HEK293 (cell line): Measurements from ENCODE around the gene VPS13D.
A peak's percentile ranks its signal among the peaks of the same experiment; 100 is the strongest.
"Not testable (repeated sequence)": the region's sequence is repeated elsewhere in the genome, so short reads cannot be mapped to it uniquely, and the experiment has no call there.

ENCODE experiments used
- CTCF ChIA-PET: fragments of 350-600 bp; formaldehyde crosslinking; extraction: SDS; loops from one replicate; lab custom pipeline; 2021; ENCODE audit warnings: antibody characterized with exemption; lab: Yijun Ruan, JAX
- POLR2A ChIA-PET: fragments of 300-600 bp; formaldehyde crosslinking; extraction: SDS; loops from one replicate; lab custom pipeline; 2020; ENCODE audit warnings: antibody characterized with exemption, inconsistent platforms; lab: Yijun Ruan, JAX
- H3K27ac ChIP-seq: fragments of 200-500 bp; sonication (Bioruptor generic); 2 replicates; pipeline ENCODE4 v1.5.1; 2014; ENCODE audit warnings: low read depth, low read length, control low read depth, inconsistent platforms; ENCODE audit errors: extremely low read depth
- H3K36me3 ChIP-seq, 2 experiments: fragments of 200-500 bp in 1 of 2; sonication (Bioruptor generic) in 1 of 2; 1 replicate in 1 of 2; 2 replicates in 1 of 2; pipeline ENCODE4 v1.5.1; 2014 to 2017; ENCODE audit warnings: inconsistent platforms in 2 of 2, low read length in 2 of 2; ENCODE audit not compliant: control insufficient read depth in 2 of 2, insufficient read depth in 1 of 2
- H3K4me1 ChIP-seq: fragments of 200-500 bp; sonication (Bioruptor generic); 2 replicates; pipeline ENCODE4 v1.5.1; 2014; ENCODE audit warnings: mild to moderate bottlenecking, low read length, inconsistent platforms; ENCODE audit not compliant: control insufficient read depth, insufficient read depth
- H3K4me3 ChIP-seq: 2 replicates; pipeline ENCODE4 v1.5.1; 2011; ENCODE audit warnings: low read depth, mild to moderate bottlenecking, control low read depth, low read length, moderate library complexity
- H3K9me3 ChIP-seq: fragments of 200-500 bp; sonication (Bioruptor generic); 2 replicates; pipeline ENCODE4 v1.5.1; 2014; ENCODE audit warnings: low read depth, low read length, inconsistent platforms; ENCODE audit not compliant: control insufficient read depth, insufficient read depth
- FEZF1 ChIP-seq: fragments of 450-650 bp; formaldehyde crosslinking; IDR thresholded peaks from 2 replicates; pipeline ENCODE4 v1.5.1; 2016; ENCODE audit warnings: missing biosample characterization, missing genetic modification characterization
- GLIS1 ChIP-seq: fragments of 450-650 bp; formaldehyde crosslinking; IDR thresholded peaks from 2 replicates; pipeline ENCODE4 v1.5.1; 2016; ENCODE audit warnings: missing biosample characterization, missing genetic modification characterization
- HOXD13 ChIP-seq: sonication (generic); formaldehyde crosslinking; IDR thresholded peaks from 2 replicates; pipeline ENCODE4 v1.8.0; 2022; ENCODE audit warnings: missing genetic modification reagents, borderline replicate concordance
- MYNN ChIP-seq: fragments of 450-650 bp; formaldehyde crosslinking; IDR thresholded peaks from 2 replicates; pipeline ENCODE4 v1.5.1; 2016; ENCODE audit warnings: missing biosample characterization, missing genetic modification characterization, borderline replicate concordance
- OSR2 ChIP-seq: fragments of 450-650 bp; formaldehyde crosslinking; IDR thresholded peaks from 2 replicates; pipeline ENCODE4 v1.5.1; 2016; ENCODE audit warnings: missing biosample characterization, missing genetic modification characterization
- PRDM6 ChIP-seq: fragments of 450-650 bp; formaldehyde crosslinking; IDR thresholded peaks from 2 replicates; pipeline ENCODE4 v1.5.1; 2017; ENCODE audit warnings: missing biosample characterization, missing genetic modification characterization
- SP3 ChIP-seq: fragments of 450-650 bp; formaldehyde crosslinking; IDR thresholded peaks from 2 replicates; pipeline ENCODE4 v1.5.1; 2016; ENCODE audit warnings: missing biosample characterization, missing genetic modification characterization
- SP7 ChIP-seq: fragments of 450-650 bp; formaldehyde crosslinking; IDR thresholded peaks from 2 replicates; pipeline ENCODE4 v1.5.1; 2016; ENCODE audit warnings: missing biosample characterization, missing genetic modification characterization
- TCF7L2 ChIP-seq: IDR thresholded peaks from 2 replicates; pipeline ENCODE4 v1.6.1; 2011; ENCODE audit warnings: low read depth, mild to moderate bottlenecking, inconsistent platforms, low read length, moderate library complexity, borderline replicate concordance
- ZBTB26 ChIP-seq: fragments of 450-650 bp; formaldehyde crosslinking; optimal IDR thresholded peaks from 2 replicates; pipeline ENCODE3; 2016; ENCODE audit warnings: missing biosample characterization, mild to moderate bottlenecking, missing genetic modification characterization
- ZBTB48 ChIP-seq: fragments of 450-650 bp; formaldehyde crosslinking; IDR thresholded peaks from 2 replicates; pipeline ENCODE4 v1.5.1; 2016; ENCODE audit warnings: missing biosample characterization, missing genetic modification characterization
- ZNF114 ChIP-seq: fragments of 450-650 bp; formaldehyde crosslinking; IDR thresholded peaks from 2 replicates; pipeline ENCODE4 v1.5.0; 2017; ENCODE audit warnings: missing biosample characterization, missing genetic modification characterization
- ZNF184 ChIP-seq: fragments of 450-650 bp; IDR thresholded peaks from 2 replicates; pipeline ENCODE4 v1.5.1; 2018; ENCODE audit warnings: missing biosample characterization, mild to moderate bottlenecking, missing genetic modification characterization
- ZNF202 ChIP-seq: fragments of 450-650 bp; formaldehyde crosslinking; IDR thresholded peaks from 2 replicates; pipeline ENCODE4 v1.5.1; 2016; ENCODE audit warnings: missing biosample characterization, missing genetic modification characterization, borderline replicate concordance
- ZNF223 ChIP-seq: fragments of 450-650 bp; formaldehyde crosslinking; IDR thresholded peaks from 2 replicates; pipeline ENCODE4 v1.5.1; 2016; ENCODE audit warnings: missing biosample characterization, missing genetic modification characterization
- ZNF354C ChIP-seq: fragments of 450-650 bp; formaldehyde crosslinking; IDR thresholded peaks from 2 replicates; pipeline ENCODE4 v1.5.1; 2016; ENCODE audit warnings: missing biosample characterization, missing genetic modification characterization, low read depth, borderline replicate concordance
- ZNF529 ChIP-seq: fragments of 450-650 bp; formaldehyde crosslinking; IDR thresholded peaks from 2 replicates; pipeline ENCODE4 v1.5.1; 2017; ENCODE audit warnings: missing genetic modification characterization, missing biosample characterization; ENCODE audit not compliant: insufficient replicate concordance
- ZNF555 ChIP-seq: fragments of 450-650 bp; formaldehyde crosslinking; conservative IDR thresholded peaks from 2 replicates; pipeline ENCODE4 v1.5.1; 2017; ENCODE audit warnings: missing biosample characterization, mild to moderate bottlenecking, missing genetic modification characterization, inconsistent platforms
- ZNF560 ChIP-seq: fragments of 450-650 bp; formaldehyde crosslinking; IDR thresholded peaks from 2 replicates; pipeline ENCODE4 v1.5.1; 2017; ENCODE audit warnings: missing biosample characterization, missing genetic modification characterization, borderline replicate concordance
- ZNF660 ChIP-seq: fragments of 450-650 bp; IDR thresholded peaks from 2 replicates; pipeline ENCODE4 v1.5.1; 2018; ENCODE audit warnings: missing biosample characterization, mild to moderate bottlenecking, missing genetic modification characterization
- ZNF707 ChIP-seq: fragments of 450-650 bp; formaldehyde crosslinking; IDR thresholded peaks from 2 replicates; pipeline ENCODE4 v1.5.1; 2016; ENCODE audit warnings: missing biosample characterization, missing genetic modification characterization
- ZNF76 ChIP-seq: fragments of 450-650 bp; formaldehyde crosslinking; IDR thresholded peaks from 2 replicates; pipeline ENCODE4; 2016; ENCODE audit warnings: low read depth, missing biosample characterization, missing genetic modification characterization, borderline replicate concordance
- ZNF768 ChIP-seq: fragments of 450-650 bp; formaldehyde crosslinking; IDR thresholded peaks from 2 replicates; pipeline ENCODE4 v1.5.1; 2018; ENCODE audit warnings: missing biosample characterization, mild to moderate bottlenecking, missing genetic modification characterization
- ZNF777 ChIP-seq: fragments of 450-650 bp; formaldehyde crosslinking; IDR thresholded peaks from 2 replicates; pipeline ENCODE4 v1.5.1; 2017; ENCODE audit warnings: missing biosample characterization, missing genetic modification characterization, borderline replicate concordance
- ZNF830 ChIP-seq: fragments of 450-650 bp; IDR thresholded peaks from 2 replicates; pipeline ENCODE4 v1.5.0; 2018; ENCODE audit warnings: missing biosample characterization, missing genetic modification characterization, low read depth, mild to moderate bottlenecking, moderate library complexity
- ZNF837 ChIP-seq: fragments of 450-650 bp; formaldehyde crosslinking; IDR thresholded peaks from 2 replicates; pipeline ENCODE4 v1.5.1; 2016; ENCODE audit warnings: missing biosample characterization, missing genetic modification characterization
- ZNF843 ChIP-seq: fragments of 450-650 bp; formaldehyde crosslinking; IDR thresholded peaks from 2 replicates; pipeline ENCODE4 v1.5.1; 2016; ENCODE audit warnings: missing biosample characterization, missing genetic modification characterization
- TF ChIP-seq, protein P1 (sequence below): fragments of 450-650 bp; IDR thresholded peaks from 2 replicates; pipeline ENCODE4 v1.5.1; 2018; ENCODE audit warnings: missing biosample characterization, missing genetic modification characterization

VPS13D gene

DNA sequence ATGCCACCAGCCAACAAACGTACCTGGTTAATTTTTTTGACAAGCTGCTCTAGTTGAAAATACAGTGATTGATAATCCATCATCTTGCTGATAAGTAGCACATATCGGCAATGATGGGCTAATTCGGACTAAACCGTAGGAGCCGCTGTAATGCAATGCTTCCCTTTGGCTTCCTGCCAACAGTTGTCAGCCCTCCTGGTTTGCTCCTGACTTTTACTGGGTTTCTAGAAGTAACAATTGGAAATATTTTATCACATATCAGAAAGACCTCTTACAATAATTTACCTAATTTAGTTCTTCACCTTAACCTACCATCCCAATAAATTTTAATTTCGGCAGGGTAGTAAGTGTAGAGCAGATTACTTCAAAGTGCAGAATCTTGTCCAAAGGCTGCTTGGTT, 239.7 kb downstream of the VPS13D start (continued):
- TF ChIP-seq ZBTB26: no peak
- TF ChIP-seq GLIS1 (tag by site-specific recombination): 0 out of 2 replicates have a peak, but pooled peaks have one; percentile 20
- peak; percentile 73 for TF ChIP-seq OSR2
- TF ChIP-seq ZNF184 (tag by site-specific recombination): peak; percentile 59; the same call in 1 of the 2 replicates
- no peak for TF ChIP-seq MYNN (tag by site-specific recombination)
- no peak for TF ChIP-seq SP3
- TF ChIP-seq ZNF560 (tag by site-specific recombination): no peak
- TF ChIP-seq ZNF529: peak; percentile 8
- no peak for TF ChIP-seq HOXD13 (CRISPR knock-in tag)
- TF ChIP-seq, protein P1, sequence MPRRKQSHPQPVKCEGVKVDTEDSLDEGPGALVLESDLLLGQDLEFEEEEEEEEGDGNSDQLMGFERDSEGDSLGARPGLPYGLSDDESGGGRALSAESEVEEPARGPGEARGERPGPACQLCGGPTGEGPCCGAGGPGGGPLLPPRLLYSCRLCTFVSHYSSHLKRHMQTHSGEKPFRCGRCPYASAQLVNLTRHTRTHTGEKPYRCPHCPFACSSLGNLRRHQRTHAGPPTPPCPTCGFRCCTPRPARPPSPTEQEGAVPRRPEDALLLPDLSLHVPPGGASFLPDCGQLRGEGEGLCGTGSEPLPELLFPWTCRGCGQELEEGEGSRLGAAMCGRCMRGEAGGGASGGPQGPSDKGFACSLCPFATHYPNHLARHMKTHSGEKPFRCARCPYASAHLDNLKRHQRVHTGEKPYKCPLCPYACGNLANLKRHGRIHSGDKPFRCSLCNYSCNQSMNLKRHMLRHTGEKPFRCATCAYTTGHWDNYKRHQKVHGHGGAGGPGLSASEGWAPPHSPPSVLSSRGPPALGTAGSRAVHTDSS (tag by site-specific recombination): peak; percentile 16; the same call in 1 of the 2 replicates
- TF ChIP-seq ZNF354C: no peak
- TF ChIP-seq ZNF223 (tag by site-specific recombination): no peak
- no peak for TF ChIP-seq ZNF768
- peak; percentile 58 for TF ChIP-seq ZNF660 (tag by site-specific recombination)
- peak; percentile 46; the same call in 1 of the 2 replicates for TF ChIP-seq ZNF830

- H3K27ac ChIP-seq: peak overlapping the region; percentile 31; the same call in 1 of the 2 replicates
- no peak for TF ChIP-seq ZNF202
- no peak for TF ChIP-seq ZNF76 (tag by site-specific recombination)
- TF ChIP-seq ZNF843 (tag by site-specific recombination): 0 out of 2 replicates have a peak, but pooled peaks have one; percentile 9
- TF ChIP-seq SP7 (tag by site-specific recombination): peak; percentile 55
- no peak for TF ChIP-seq ZNF555 (tag by site-specific recombination)
- 0 out of 2 replicates have a peak, but pooled peaks have one; percentile 32 for TF ChIP-seq ZBTB48
- no peak for TF ChIP-seq ZNF777
- TF ChIP-seq ZNF837 (tag by site-specific recombination): no peak
- no peak for TF ChIP-seq ZNF707 (tag by site-specific recombination)
- peak; percentile 25; the same call in 1 of the 2 replicates for TF ChIP-seq FEZF1 (tag by site-specific recombination)
- TF ChIP-seq ZNF114 (tag by site-specific recombination): no peak
- peak; percentile 54 for TF ChIP-seq PRDM6 (tag by site-specific recombination)
- TF ChIP-seq TCF7L2: peak; percentile 26; the same call in 1 of the 2 replicates
- POLR2A ChIA-PET: no interaction called here
- CTCF ChIA-PET: interaction anchor here (1.0 kb wide), 1 partner anchor 189 kb away, joined by 3 read pairs; no protein-coding TSS in a partner anchor
- H3K4me1 ChIP-seq: peaks cover 7% of the 10 kb centered on the region
- peaks cover 0 to 8% of the 10 kb centered on the region in 2 experiments; a peak in 1 of 3 replicates for H3K36me3 ChIP-seq
- no peak overlapping the region for H3K4me3 ChIP-seq
- H3K9me3 ChIP-seq: no peaks in the 10 kb centered on the region
Observed at GRCh38 chr1:12469990-12470389, 240.2 kb downstream of the VPS13D start.

DNA sequence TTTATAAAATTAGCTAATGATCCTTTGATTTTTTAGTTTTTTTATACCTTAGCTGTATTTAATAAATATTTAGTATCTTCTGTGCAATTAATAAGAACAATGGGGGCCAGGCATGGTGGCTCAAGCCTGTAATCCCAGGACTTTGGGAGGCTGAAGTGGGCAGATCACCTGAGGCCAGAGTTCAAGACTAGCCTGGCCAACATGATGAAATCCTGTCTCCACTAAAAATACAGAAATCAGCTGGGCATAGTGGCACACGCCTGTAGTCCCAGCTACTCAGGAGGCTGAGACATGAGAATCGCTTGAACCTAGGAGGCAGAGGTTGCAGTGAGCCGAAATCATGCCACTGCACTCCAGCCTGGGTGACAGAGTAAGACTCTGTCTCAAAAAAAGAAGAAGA, 241.1 kb downstream of the VPS13D start:
- H3K9me3 ChIP-seq, H3K4me3 ChIP-seq, H3K27ac ChIP-seq, H3K36me3 ChIP-seq, POLR2A ChIA-PET: not testable (repeated sequence)
- peaks cover 15% of the 10 kb centered on the region for H3K4me1 ChIP-seq
- CTCF ChIA-PET: interaction anchor here (0.7 kb wide), 2 partner anchors 128 to 134 kb away, joined by 3 read pairs; no protein-coding TSS in a partner anchor
